Activated gamma-delta T cell treated with Interleukin-2 at 50 U/mL for 16 hours (primary cell): ENCODE data around the gene CEACAM5.
"Not testable (repeated sequence)": the region's sequence is repeated elsewhere in the genome, so short reads cannot be mapped to it uniquely, and the experiment has no call there.

ENCODE experiments used
- DNase-seq: peaks from one replicate; pipeline ENCODE4 v3.0.0-alpha.2; 2020

Gene CEACAM5

GRCh38 chr19:41701401-41702075 lies 6.9 kb upstream of the CEACAM5 start:
- DNase-seq: no peak

GRCh38 chr19:41702171-41702651 lies 6.2 kb upstream of the CEACAM5 start:
- no peak for DNase-seq

GRCh38 chr19:41703602-41704293 lies 4.7 kb upstream of the CEACAM5 start:
- DNase-seq: no peak

GRCh38 chr19:41705393-41706174 lies 2.8 kb upstream of the CEACAM5 start:
- peak; percentile 19 for DNase-seq

GRCh38 chr19:41706741-41707501 lies 1.5 kb upstream of the CEACAM5 start:
- DNase-seq: peak; percentile 56

- DNase-seq: no peak
Observed at GRCh38 chr19:41707502-41707812, 969 bp upstream of the CEACAM5 start.

GRCh38 chr19:41707871-41708371 lies 505 bp upstream of the CEACAM5 start:
- DNase-seq: no peak

GRCh38 chr19:41709516-41709915 lies 1.1 kb downstream of the CEACAM5 start:
- DNase-seq: not testable (repeated sequence)

- no peak for DNase-seq
Observed at GRCh38 chr19:41709951-41710645, 1.7 kb downstream of the CEACAM5 start.

GRCh38 chr19:41711376-41712261 lies 3.2 kb downstream of the CEACAM5 start:
- DNase-seq: no peak

GRCh38 chr19:41714598-41714997 lies 6.2 kb downstream of the CEACAM5 start:
- DNase-seq: no peak

GRCh38 chr19:41718761-41719160 lies 10.3 kb downstream of the CEACAM5 start:
- no peak for DNase-seq

- no peak for DNase-seq
Observed at GRCh38 chr19:41720103-41720502, 11.7 kb downstream of the CEACAM5 start.

GRCh38 chr19:41726493-41726892 lies 18.1 kb downstream of the CEACAM5 start:
- no peak for DNase-seq

GRCh38 chr19:41734156-41734555 lies 25.7 kb downstream of the CEACAM5 start:
- DNase-seq: no peak

GRCh38 chr19:41734585-41734984 lies 26.2 kb downstream of the CEACAM5 start:
- no peak for DNase-seq

- no peak for DNase-seq
Observed at GRCh38 chr19:41735071-41735600, 26.7 kb downstream of the CEACAM5 start.

- no peak for DNase-seq
Observed at GRCh38 chr19:41739361-41739760, 30.9 kb downstream of the CEACAM5 start.

- DNase-seq: no peak
Observed at GRCh38 chr19:41740415-41741243, 32.2 kb downstream of the CEACAM5 start.

- DNase-seq: no peak
Observed at GRCh38 chr19:41741244-41741554, 32.8 kb downstream of the CEACAM5 start.
